HEK293T (cell line): ENCODE measurements around the gene EIF5A.

Source experiments
- ARNT ChIP-seq: fragments of 450-650 bp; IDR thresholded peaks from 2 replicates; pipeline ENCODE4 v1.6.1; 2017; ENCODE audit warnings: mild to moderate bottlenecking
- BHLHE40 ChIP-seq: fragments of 450-650 bp; IDR thresholded peaks from 2 replicates; pipeline ENCODE4 v1.6.1; 2016; ENCODE audit warnings: mild to moderate bottlenecking, moderate library complexity, borderline replicate concordance
- CTBP1 ChIP-seq: fragments of 450-650 bp; IDR thresholded peaks from 2 replicates; pipeline ENCODE4 v1.6.1; 2016; ENCODE audit warnings: borderline replicate concordance
- ELF4 ChIP-seq: fragments of 450-650 bp; IDR thresholded peaks from 2 replicates; pipeline ENCODE4 v1.6.1; 2017; ENCODE audit warnings: antibody characterized with exemption
- FOXA1 ChIP-seq: fragments of 450-650 bp; IDR thresholded peaks from 2 replicates; pipeline ENCODE4 v1.6.1; 2016; ENCODE audit warnings: mild to moderate bottlenecking
- FOXM1 ChIP-seq: fragments of 450-650 bp; IDR thresholded peaks from 2 replicates; pipeline ENCODE4 v1.6.1; 2017; ENCODE audit warnings: mild to moderate bottlenecking, borderline replicate concordance
- HDGF ChIP-seq: fragments of 450-650 bp; IDR thresholded peaks from 2 replicates; pipeline ENCODE4 v1.6.1; 2017; ENCODE audit warnings: antibody characterized with exemption, borderline replicate concordance
- L3MBTL2 ChIP-seq: fragments of 450-650 bp; conservative IDR thresholded peaks from 2 replicates; pipeline ENCODE4 v1.6.1; 2016; ENCODE audit warnings: mild to moderate bottlenecking
- NFRKB ChIP-seq: fragments of 450-650 bp; IDR thresholded peaks from 2 replicates; pipeline ENCODE4 v1.6.1; 2016; ENCODE audit warnings: mild to moderate bottlenecking, moderate library complexity
- SP1 ChIP-seq: fragments of 450-650 bp; IDR thresholded peaks from 2 replicates; pipeline ENCODE4 v1.6.1; 2017
- SUZ12 ChIP-seq: fragments of 450-650 bp; IDR thresholded peaks from 2 replicates; pipeline ENCODE4 v1.6.1; 2016; ENCODE audit warnings: mild to moderate bottlenecking
- TARDBP ChIP-seq: fragments of 450-650 bp; IDR thresholded peaks from 2 replicates; pipeline ENCODE4 v1.6.1; 2016
- ZNF384 ChIP-seq: fragments of 450-650 bp; IDR thresholded peaks from 2 replicates; pipeline ENCODE4 v1.6.1; 2016
- TF ChIP-seq, protein P1 (sequence below): fragments of 450-650 bp; IDR thresholded peaks from 2 replicates; pipeline ENCODE4 v1.6.1; 2016

DNA sequence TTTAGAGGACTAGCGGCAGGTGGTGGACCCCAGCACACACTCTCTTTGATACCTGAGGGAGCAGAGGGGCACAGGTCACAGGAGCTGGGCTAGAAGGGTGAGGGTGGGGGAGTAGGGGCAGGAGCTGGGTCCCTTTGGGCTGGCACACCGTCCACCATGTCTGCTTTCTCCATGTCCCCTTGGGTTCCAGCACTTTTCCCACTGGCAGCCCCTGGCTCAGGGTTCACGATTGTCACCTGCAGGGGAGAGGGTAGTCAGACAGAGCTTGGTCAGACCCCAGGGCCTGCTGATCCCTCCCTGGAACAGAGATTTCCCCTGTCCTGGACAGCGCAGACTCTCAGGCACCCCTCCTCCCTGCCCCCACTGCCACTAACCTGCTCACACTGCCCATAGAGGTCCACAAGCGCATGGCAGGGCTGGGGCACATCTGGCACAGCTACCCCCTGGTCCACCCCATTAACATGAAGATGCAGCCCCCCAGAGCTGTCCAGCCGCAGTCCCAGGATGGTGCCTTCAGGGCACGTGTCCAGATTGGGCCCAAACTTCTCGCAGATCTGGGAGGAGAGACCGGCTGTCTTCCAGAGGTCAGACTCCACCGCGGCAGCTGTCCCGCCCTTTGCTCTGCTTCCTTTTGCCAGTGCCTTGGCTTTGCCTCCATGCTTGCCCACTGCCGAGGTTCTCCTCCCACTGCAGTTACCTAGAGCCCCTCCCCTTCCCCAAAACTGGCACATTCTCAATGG lies 10.9 kb downstream of the EIF5A start:
- no peak for TF ChIP-seq NFRKB
- TF ChIP-seq, protein P1, sequence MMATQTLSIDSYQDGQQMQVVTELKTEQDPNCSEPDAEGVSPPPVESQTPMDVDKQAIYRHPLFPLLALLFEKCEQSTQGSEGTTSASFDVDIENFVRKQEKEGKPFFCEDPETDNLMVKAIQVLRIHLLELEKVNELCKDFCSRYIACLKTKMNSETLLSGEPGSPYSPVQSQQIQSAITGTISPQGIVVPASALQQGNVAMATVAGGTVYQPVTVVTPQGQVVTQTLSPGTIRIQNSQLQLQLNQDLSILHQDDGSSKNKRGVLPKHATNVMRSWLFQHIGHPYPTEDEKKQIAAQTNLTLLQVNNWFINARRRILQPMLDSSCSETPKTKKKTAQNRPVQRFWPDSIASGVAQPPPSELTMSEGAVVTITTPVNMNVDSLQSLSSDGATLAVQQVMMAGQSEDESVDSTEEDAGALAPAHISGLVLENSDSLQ: no peak
- no peak for TF ChIP-seq SP1
- TF ChIP-seq FOXM1: no peak
- TF ChIP-seq SUZ12: no peak
- no peak for TF ChIP-seq BHLHE40
- no peak for TF ChIP-seq TARDBP
- no peak for TF ChIP-seq ARNT
- no peak for TF ChIP-seq ZNF384
- TF ChIP-seq CTBP1: no peak
- TF ChIP-seq ELF4: no peak
- no peak for TF ChIP-seq FOXA1
- TF ChIP-seq HDGF: no peak
- TF ChIP-seq L3MBTL2: no peak
